K562 (cell line): Measurements from ENCODE around the gene KBTBD13. TPM values are rescaled to one million over a fixed set of nuclear protein-coding genes. Genes with fewer than 3 reads are reported as not detected.

Experiments
- ARID2 ChIP-seq: fragments of 450-650 bp; IDR thresholded peaks from 2 replicates; pipeline ENCODE4 v1.6.1; 2017; ENCODE audit warnings: antibody characterized with exemption, mild to moderate bottlenecking
- DACH1 ChIP-seq: fragments of 450-650 bp; IDR thresholded peaks from 2 replicates; pipeline ENCODE4 v1.6.1; 2018; ENCODE audit not compliant: partially characterized antibody
- HDAC2 ChIP-seq: fragments of 450-650 bp; IDR thresholded peaks from 2 replicates; pipeline ENCODE4 v1.6.1; 2016; ENCODE audit warnings: mild to moderate bottlenecking
- HDAC3 ChIP-seq: fragments of 450-650 bp; IDR thresholded peaks from 2 replicates; pipeline ENCODE4 v1.6.1; 2018; ENCODE audit warnings: borderline replicate concordance, mild to moderate bottlenecking, moderate library complexity; ENCODE audit not compliant: partially characterized antibody
- HNRNPL ChIP-seq: fragments of 200-400 bp; formaldehyde crosslinking; IDR thresholded peaks from 2 replicates; pipeline ENCODE4 v1.6.1; 2017; ENCODE audit warnings: low read depth, mild to moderate bottlenecking, low read length
- IRF2 ChIP-seq: sonication (generic); formaldehyde crosslinking; IDR thresholded peaks from 2 replicates; pipeline ENCODE4 v1.8.1; 2022; ENCODE audit warnings: mild to moderate bottlenecking, missing genetic modification reagents
- MTA2 ChIP-seq: fragments of 450-650 bp; IDR thresholded peaks from 2 replicates; pipeline ENCODE4 v1.6.1; 2016; ENCODE audit warnings: low read depth
- SRSF1 ChIP-seq: fragments of 200-400 bp; formaldehyde crosslinking; IDR thresholded peaks from 2 replicates; pipeline ENCODE4 v1.6.1; 2017; ENCODE audit warnings: mild to moderate bottlenecking, low read depth, low read length, moderate library complexity
- ZNF41 ChIP-seq: fragments of 250-450 bp; sonication (Bioruptor Pico); conservative IDR thresholded peaks from 2 replicates; pipeline ENCODE4 v1.4.0; 2020; ENCODE audit warnings: mild to moderate bottlenecking
- ZNF57 ChIP-seq: fragments of 450-650 bp; formaldehyde crosslinking; IDR thresholded peaks from 2 replicates; pipeline ENCODE4 v1.4.0; 2020; ENCODE audit warnings: mild to moderate bottlenecking, moderate library complexity
- ZNF644 ChIP-seq: fragments of 200-800 bp; sonication (Bioruptor generic); IDR thresholded peaks from 2 replicates; pipeline ENCODE4 v1.6.1; 2016; ENCODE audit warnings: low read depth, missing genetic modification characterization, missing compliant biosample characterization
- ZNF766 ChIP-seq: fragments of 200-800 bp; sonication (Bioruptor generic); conservative IDR thresholded peaks from 2 replicates; pipeline ENCODE4 v1.6.1; 2016; ENCODE audit warnings: missing genetic modification characterization, missing compliant biosample characterization
- polyA plus RNA-seq, 8 experiments: library from polyadenylated mRNA; depleted of rRNA in 4 of 8; stranded (reverse) in 5 of 8; unstranded in 3 of 8; fragments of >200 nt; fragmentation: Nextera tagmentation in 2 of 8; fragmentation: Illumina TruSeq in 1 of 8; extraction: Ambion mirVana in 2 of 8; extraction: Trizol in 1 of 8; gene quantifications; 2 replicates each; pipeline versions ENCODE4 v1.2.1 to v1.2.3, GENCODE V29; 2011 to 2014; ENCODE audit warnings: inconsistent platforms in 1 of 8, missing spikeins in 1 of 8
- total RNA-seq, 7 experiments: library from RNA; depleted of rRNA in 6 of 7; stranded (reverse); fragments of >200 nt in 6 of 7; fragmentation: Illumina TruSeq in 2 of 7; extraction: Trizol in 2 of 7; gene quantifications; 2 replicates each; pipeline versions ENCODE4 v1.2.1 to v1.2.3, GENCODE V29; 2011 to 2021; ENCODE audit warnings: low replicate concordance in 1 of 7
- TF ChIP-seq, protein P1 (sequence below), 3 experiments: IDR thresholded peaks in 2 of 3; conservative IDR thresholded peaks in 1 of 3; 2 replicates each; pipeline ENCODE4 v1.5.1; 2011 to 2012; ENCODE audit warnings: low read length in 3 of 3, mild to moderate bottlenecking in 3 of 3, control low read depth in 2 of 3, improper control_type of control experiment in 1 of 3, inconsistent platforms in 1 of 3, low read depth in 1 of 3, mixed read lengths in 1 of 3, moderate library complexity in 1 of 3; ENCODE audit not compliant: insufficient read depth in 2 of 3
- TF ChIP-seq, protein P2 (sequence below): fragments of 450-650 bp; IDR thresholded peaks from 2 replicates; pipeline ENCODE4 v1.6.1; 2018; ENCODE audit warnings: mild to moderate bottlenecking, low read depth; ENCODE audit not compliant: partially characterized antibody
- TF ChIP-seq, protein P3 (sequence below): fragments of 250-450 bp; sonication (Bioruptor Pico); IDR thresholded peaks from 2 replicates; pipeline ENCODE4 v1.5.0; 2021
- TF ChIP-seq, protein P4 (sequence below): fragments of 250-450 bp; sonication (Bioruptor Pico); IDR thresholded peaks from 2 replicates; pipeline ENCODE4 v1.5.0; 2021; ENCODE audit warnings: mild to moderate bottlenecking, borderline replicate concordance
- TF ChIP-seq, protein P5 (sequence below): IDR thresholded peaks from 3 replicates; pipeline ENCODE4 v1.6.1; 2011; ENCODE audit warnings: borderline replicate concordance, mild to moderate bottlenecking, moderate library complexity; ENCODE audit not compliant: insufficient read length; ENCODE audit errors: extremely low read depth

Gene KBTBD13
- total and polyA plus RNA-seq, 9 of the 15 experiments (the other 6 are each of a cell fraction or from before 2014, with no cell fraction given) = 0.07 to 0.13 (median 0.10) TPM; not detected in 3

DNA sequence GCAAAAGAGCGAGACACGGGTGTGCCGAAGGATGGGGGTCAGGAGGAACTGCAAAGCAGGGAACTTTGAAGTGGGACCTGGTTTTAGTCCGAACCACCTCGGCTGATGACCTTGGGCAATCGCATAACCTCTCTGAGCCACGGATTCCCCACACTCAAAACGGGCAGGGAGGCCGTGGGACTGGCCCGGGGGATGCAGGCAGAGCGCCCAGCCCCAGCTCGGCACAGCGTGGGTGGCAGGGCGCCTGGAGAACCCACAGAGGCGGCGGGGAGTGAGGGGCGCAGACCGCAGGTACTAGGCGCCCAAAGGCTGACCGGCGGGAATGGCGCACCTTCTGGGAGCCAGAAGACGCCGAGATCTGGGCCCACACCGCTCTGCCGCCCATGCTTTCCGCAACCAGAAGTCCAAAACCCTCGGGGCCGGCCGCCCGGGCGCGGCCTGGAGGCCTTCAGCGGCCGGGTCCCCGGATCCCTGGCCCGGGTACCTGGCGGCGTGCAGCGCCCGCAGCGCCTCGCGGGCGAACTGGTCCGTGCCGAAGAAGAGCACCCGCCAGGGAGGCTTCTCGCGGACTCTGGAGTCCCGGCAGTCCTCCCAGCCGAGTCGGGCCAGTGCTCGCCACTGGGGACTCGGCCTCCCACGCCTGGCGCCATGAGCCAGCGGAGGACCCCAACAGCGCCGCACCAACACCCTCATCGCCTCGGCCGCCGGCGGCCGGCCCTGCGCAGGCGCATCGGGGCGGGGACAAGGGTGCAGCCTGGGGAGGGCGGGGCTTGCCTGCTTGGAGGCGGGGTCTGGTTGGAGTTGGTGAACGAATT, 47.4 kb upstream of the KBTBD13 start, which contains the start of gene MTFMT (continued):
- TF ChIP-seq HDAC3 = no peak
- no peak for TF ChIP-seq HDAC2
- no peak for TF ChIP-seq HNRNPL
- TF ChIP-seq ARID2 = no peak
- TF ChIP-seq ZNF644 = no peak
- TF ChIP-seq ZNF766 (CRISPR knock-in tag) = no peak
- no peak for TF ChIP-seq IRF2
- TF ChIP-seq, protein P1, sequence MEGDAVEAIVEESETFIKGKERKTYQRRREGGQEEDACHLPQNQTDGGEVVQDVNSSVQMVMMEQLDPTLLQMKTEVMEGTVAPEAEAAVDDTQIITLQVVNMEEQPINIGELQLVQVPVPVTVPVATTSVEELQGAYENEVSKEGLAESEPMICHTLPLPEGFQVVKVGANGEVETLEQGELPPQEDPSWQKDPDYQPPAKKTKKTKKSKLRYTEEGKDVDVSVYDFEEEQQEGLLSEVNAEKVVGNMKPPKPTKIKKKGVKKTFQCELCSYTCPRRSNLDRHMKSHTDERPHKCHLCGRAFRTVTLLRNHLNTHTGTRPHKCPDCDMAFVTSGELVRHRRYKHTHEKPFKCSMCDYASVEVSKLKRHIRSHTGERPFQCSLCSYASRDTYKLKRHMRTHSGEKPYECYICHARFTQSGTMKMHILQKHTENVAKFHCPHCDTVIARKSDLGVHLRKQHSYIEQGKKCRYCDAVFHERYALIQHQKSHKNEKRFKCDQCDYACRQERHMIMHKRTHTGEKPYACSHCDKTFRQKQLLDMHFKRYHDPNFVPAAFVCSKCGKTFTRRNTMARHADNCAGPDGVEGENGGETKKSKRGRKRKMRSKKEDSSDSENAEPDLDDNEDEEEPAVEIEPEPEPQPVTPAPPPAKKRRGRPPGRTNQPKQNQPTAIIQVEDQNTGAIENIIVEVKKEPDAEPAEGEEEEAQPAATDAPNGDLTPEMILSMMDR (IDR thresholded peaks at IDR 0.05 in 2 of 3, conservative IDR thresholded peaks at IDR 0.05 in 1 of 3; ENCODE audit: insufficient read depth in 2 of 3, low read depth in 1 of 3, low read length in 3 of 3) = 0 out of 6 replicates have a peak, but pooled peaks of 2 of the 3 experiments have one; percentile 7 to 12
- TF ChIP-seq MTA2 = no peak
- TF ChIP-seq, protein P2, sequence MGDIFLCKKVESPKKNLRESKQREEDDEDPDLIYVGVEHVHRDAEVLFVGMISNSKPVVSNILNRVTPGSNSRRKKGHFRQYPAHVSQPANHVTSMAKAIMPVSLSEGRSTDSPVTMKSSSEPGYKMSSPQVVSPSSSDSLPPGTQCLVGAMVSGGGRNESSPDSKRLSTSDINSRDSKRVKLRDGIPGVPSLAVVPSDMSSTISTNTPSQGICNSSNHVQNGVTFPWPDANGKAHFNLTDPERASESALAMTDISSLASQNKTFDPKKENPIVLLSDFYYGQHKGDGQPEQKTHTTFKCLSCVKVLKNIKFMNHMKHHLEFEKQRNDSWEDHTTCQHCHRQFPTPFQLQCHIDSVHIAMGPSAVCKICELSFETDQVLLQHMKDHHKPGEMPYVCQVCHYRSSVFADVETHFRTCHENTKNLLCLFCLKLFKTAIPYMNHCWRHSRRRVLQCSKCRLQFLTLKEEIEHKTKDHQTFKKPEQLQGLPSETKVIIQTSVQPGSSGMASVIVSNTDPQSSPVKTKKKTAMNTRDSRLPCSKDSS = no peak
- TF ChIP-seq, protein P3, sequence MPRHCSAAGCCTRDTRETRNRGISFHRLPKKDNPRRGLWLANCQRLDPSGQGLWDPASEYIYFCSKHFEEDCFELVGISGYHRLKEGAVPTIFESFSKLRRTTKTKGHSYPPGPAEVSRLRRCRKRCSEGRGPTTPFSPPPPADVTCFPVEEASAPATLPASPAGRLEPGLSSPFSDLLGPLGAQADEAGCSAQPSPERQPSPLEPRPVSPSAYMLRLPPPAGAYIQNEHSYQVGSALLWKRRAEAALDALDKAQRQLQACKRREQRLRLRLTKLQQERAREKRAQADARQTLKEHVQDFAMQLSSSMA (CRISPR knock-in tag) = no peak
- no peak for TF ChIP-seq SRSF1
- TF ChIP-seq, protein P4, sequence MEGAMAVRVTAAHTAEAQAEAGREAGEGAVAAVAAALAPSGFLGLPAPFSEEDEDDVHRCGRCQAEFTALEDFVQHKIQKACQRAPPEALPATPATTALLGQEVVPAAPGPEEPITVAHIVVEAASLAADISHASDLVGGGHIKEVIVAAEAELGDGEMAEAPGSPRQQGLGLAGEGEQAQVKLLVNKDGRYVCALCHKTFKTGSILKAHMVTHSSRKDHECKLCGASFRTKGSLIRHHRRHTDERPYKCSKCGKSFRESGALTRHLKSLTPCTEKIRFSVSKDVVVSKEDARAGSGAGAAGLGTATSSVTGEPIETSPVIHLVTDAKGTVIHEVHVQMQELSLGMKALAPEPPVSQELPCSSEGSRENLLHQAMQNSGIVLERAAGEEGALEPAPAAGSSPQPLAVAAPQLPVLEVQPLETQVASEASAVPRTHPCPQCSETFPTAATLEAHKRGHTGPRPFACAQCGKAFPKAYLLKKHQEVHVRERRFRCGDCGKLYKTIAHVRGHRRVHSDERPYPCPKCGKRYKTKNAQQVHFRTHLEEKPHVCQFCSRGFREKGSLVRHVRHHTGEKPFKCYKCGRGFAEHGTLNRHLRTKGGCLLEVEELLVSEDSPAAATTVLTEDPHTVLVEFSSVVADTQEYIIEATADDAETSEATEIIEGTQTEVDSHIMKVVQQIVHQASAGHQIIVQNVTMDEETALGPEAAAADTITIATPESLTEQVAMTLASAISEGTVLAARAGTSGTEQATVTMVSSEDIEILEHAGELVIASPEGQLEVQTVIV (CRISPR knock-in tag) = no peak
- TF ChIP-seq, protein P5, sequence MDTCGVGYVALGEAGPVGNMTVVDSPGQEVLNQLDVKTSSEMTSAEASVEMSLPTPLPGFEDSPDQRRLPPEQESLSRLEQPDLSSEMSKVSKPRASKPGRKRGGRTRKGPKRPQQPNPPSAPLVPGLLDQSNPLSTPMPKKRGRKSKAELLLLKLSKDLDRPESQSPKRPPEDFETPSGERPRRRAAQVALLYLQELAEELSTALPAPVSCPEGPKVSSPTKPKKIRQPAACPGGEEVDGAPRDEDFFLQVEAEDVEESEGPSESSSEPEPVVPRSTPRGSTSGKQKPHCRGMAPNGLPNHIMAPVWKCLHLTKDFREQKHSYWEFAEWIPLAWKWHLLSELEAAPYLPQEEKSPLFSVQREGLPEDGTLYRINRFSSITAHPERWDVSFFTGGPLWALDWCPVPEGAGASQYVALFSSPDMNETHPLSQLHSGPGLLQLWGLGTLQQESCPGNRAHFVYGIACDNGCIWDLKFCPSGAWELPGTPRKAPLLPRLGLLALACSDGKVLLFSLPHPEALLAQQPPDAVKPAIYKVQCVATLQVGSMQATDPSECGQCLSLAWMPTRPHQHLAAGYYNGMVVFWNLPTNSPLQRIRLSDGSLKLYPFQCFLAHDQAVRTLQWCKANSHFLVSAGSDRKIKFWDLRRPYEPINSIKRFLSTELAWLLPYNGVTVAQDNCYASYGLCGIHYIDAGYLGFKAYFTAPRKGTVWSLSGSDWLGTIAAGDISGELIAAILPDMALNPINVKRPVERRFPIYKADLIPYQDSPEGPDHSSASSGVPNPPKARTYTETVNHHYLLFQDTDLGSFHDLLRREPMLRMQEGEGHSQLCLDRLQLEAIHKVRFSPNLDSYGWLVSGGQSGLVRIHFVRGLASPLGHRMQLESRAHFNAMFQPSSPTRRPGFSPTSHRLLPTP = no peak
- no peak for TF ChIP-seq ZNF57
- no peak for TF ChIP-seq DACH1
- no peak for TF ChIP-seq ZNF41 (CRISPR knock-in tag)
